Stimulated activated CD4-positive, alpha-beta T cell treated with anti-CD3 and anti-CD28 coated beads, Interleukin-2, amount 100 ng/mL, for 48 hours (primary cell): ENCODE measurements around the gene ANKRD16.
"Not testable (repeated sequence)": the region's sequence is repeated elsewhere in the genome, so short reads cannot be mapped to it uniquely, and the experiment has no call there.

Experiments
- DNase-seq, 2 donors: peaks; one replicate each; pipeline ENCODE4 v3.0.0-alpha.2; 2020

ANKRD16 gene

GRCh38 chr10:5889624-5890451 is at the start of gene ANKRD16, which contains the start of gene FBH1:
TSS of gene ANKRD16 (minus strand) at chr10:5889893. CDS start at chr10:5889354, 539 bp downstream.
TSS of gene FBH1 (plus strand) at chr10:5890243. CDS start at chr10:5890346, 103 bp downstream.
- peak; percentile 99 for DNase-seq

- DNase-seq: no peak
Observed at GRCh38 chr10:5938291-5938690, 48.6 kb upstream of the ANKRD16 start.

- no peak for DNase-seq
Observed at GRCh38 chr10:5937016-5937415, 47.3 kb upstream of the ANKRD16 start.

- no peak for DNase-seq
Observed at GRCh38 chr10:5935628-5936027, 45.9 kb upstream of the ANKRD16 start.

GRCh38 chr10:5933909-5934546 is 44.3 kb upstream of the ANKRD16 start:
- DNase-seq: no peak

- no peak for DNase-seq
Observed at GRCh38 chr10:5932345-5932744, 42.7 kb upstream of the ANKRD16 start.

- DNase-seq: no peak
Observed at GRCh38 chr10:5930272-5930671, 40.6 kb upstream of the ANKRD16 start.

- no peak for DNase-seq
Observed at GRCh38 chr10:5929442-5929841, 39.7 kb upstream of the ANKRD16 start.

- DNase-seq: no peak
Observed at GRCh38 chr10:5927306-5927705, 37.6 kb upstream of the ANKRD16 start.

- DNase-seq: no peak
Observed at GRCh38 chr10:5924889-5925288, 35.2 kb upstream of the ANKRD16 start.

- DNase-seq: no peak
Observed at GRCh38 chr10:5921746-5922145, 32.1 kb upstream of the ANKRD16 start.

- DNase-seq: no peak
Observed at GRCh38 chr10:5919568-5919967, 29.9 kb upstream of the ANKRD16 start.

GRCh38 chr10:5918763-5919162 is 29.1 kb upstream of the ANKRD16 start:
- DNase-seq: no peak

GRCh38 chr10:5917305-5917704 is 27.6 kb upstream of the ANKRD16 start:
- DNase-seq: no peak

- DNase-seq: no peak
Observed at GRCh38 chr10:5915451-5915850, 25.8 kb upstream of the ANKRD16 start.

GRCh38 chr10:5913736-5914135 is 24.0 kb upstream of the ANKRD16 start:
- DNase-seq: no peak

GRCh38 chr10:5911670-5912069 is 22.0 kb upstream of the ANKRD16 start:
- DNase-seq: no peak

GRCh38 chr10:5910323-5911100 is 20.8 kb upstream of the ANKRD16 start:
- no peak for DNase-seq

GRCh38 chr10:5908676-5909075 is 19.0 kb upstream of the ANKRD16 start:
- DNase-seq: not testable (repeated sequence)

GRCh38 chr10:5906651-5907050 is 17.0 kb upstream of the ANKRD16 start:
- DNase-seq: no peak

GRCh38 chr10:5905854-5906507 is 16.3 kb upstream of the ANKRD16 start:
- no peak for DNase-seq

GRCh38 chr10:5904227-5904626 is 14.5 kb upstream of the ANKRD16 start:
- DNase-seq: no peak

GRCh38 chr10:5903563-5903962 is 13.9 kb upstream of the ANKRD16 start:
- DNase-seq: no peak
